Measurements from ENCODE around the gene HCFC2. TPM values are rescaled to one million over a fixed set of nuclear protein-coding genes. Genes with fewer than 3 reads are reported as not detected.
A peak's percentile ranks its signal among the peaks of the same experiment; 100 is the strongest.
"Not testable (repeated sequence)": the region's sequence is repeated elsewhere in the genome, so short reads cannot be mapped to it uniquely, and the experiment has no call there.

Gene HCFC2
- total RNA-seq, 1 experiment from 2014 or later = 17.3 TPM

DNA sequence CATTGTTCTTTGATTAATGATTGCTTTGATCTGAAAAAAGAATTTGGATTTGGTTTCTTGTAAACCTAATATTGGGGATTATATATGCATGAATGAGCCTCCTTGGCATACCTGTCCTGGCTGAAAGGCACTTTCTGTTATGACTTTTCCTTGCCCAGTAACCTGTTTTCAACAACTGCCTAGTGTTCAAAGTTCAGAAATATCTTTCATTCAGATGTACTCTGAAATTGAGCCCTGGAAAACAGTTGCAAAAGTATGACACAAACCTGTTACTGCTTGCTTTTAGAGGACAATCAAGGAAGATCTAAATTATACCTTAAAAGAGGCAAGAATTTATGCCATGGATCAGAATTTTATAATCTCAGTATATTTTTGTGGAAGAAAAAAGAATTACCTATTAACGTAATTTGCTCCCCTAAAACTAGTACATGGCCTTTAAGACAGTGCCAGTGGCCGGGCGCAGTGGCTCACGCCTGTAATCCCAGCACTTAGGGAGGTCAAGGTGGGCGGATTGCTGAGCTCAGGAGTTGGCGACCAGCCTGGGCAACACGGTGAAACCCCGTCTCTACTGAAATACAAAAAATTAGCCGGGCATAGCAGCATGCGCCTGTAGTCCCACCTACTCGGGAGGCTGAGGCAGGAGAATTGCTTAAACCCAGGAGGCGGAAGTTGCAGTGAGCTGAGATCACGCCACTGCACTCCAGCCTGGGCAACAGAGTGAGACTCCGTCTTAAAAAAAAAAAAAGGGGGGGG lies 50.7 kb downstream of the HCFC2 start:
- DNase-seq (ENCODE audit: low read depth) = not testable (repeated sequence)

DNA sequence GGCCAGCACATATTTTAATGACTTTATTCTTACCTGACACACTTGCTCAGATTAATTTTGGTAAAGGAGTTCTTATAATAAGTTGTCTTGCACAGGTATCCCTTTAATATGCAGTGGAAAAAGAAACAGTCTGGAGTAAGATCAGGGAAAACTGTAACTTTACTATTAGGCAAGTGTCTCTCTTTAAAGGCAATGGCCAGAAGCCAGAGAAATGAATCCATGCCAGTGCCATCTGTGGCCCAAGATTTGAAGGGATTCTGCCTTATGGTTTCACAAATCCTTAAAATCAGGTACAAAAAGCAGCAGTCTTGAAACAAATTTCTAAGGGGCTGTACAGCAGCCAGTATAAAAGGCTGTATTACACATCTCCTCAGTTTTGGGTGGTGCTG lies 51.2 kb downstream of the HCFC2 start:
- DNase-seq (ENCODE audit: low read depth) = no peak

DNA sequence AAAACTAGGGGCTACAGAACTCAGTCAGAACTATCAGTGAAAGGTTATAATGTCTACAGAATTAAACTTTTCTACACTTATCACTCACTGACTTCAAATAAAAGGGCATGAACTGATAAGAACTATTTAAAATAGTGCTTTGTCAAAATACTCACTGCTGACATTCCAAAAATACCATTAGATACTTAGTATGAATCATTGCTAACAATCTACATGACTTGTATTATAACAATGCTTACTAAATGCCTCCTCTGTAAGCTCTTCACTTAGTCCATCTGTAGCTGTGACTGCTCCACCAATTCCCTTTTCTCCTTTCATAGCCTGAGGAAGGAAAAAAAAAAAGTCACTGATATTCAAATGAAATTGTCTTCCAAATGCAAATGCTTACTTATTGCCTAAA lies 56.7 kb downstream of the HCFC2 start:
- peak; percentile 46 for DNase-seq (ENCODE audit: low read depth)

DNA sequence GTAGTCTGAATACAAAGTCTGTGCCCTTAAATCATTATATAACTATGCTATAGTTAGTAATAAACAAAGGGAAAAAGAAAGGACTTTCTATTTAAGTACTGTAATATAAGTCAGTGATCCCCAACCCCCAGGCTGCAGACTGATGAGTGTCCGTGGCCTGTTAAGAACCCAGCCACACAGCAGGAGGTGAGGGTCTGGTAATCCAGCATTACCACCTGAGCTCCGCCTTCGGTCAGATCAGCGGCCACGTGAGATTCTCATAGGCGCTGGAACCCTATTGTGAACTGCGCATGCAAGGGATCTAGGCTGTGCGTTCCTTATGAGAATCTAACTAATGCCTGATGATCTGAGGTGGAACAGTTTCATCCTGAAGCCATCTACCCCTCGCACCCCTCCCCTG lies 58.0 kb downstream of the HCFC2 start:
- DNase-seq (ENCODE audit: low read depth) = no peak

DNA sequence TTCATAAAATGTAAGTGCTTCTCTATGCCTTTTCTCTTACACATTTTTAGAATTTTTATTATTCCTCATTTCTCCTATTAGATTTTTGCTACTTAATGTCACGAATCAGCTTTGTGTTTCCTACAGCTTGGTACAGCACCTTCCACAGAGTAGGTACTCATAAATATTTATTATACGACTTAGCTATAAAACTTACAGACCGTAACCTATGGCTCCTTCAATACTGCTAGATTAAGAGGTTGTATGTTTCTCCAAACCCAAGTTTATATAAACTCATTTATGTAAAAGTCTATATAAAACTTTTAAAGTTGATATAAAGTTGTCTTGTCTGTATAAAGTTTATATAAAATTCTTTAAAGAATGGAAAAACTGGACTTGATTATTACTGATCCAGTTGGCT lies 62.2 kb downstream of the HCFC2 start:
- no peak for DNase-seq (ENCODE audit: low read depth)

DNA sequence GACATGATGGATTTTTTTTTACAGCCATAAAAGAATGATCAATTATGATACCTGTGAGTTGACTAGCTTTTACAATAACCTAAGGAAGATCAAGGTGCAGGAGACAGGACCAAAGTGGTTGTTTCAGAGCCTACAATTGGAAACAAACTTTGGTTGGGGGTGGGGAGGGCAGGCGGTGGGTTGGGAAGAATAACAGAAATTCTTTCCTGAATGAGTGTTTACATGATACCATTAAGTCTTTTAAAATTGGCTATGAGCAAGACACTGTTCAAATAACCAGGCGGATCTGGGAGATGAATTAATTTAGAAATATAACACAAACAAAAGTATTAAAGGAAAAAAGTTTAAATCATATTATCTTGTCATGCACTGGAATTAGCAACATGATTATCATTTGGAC lies 66.4 kb downstream of the HCFC2 start:
- DNase-seq (ENCODE audit: low read depth) = no peak

DNA sequence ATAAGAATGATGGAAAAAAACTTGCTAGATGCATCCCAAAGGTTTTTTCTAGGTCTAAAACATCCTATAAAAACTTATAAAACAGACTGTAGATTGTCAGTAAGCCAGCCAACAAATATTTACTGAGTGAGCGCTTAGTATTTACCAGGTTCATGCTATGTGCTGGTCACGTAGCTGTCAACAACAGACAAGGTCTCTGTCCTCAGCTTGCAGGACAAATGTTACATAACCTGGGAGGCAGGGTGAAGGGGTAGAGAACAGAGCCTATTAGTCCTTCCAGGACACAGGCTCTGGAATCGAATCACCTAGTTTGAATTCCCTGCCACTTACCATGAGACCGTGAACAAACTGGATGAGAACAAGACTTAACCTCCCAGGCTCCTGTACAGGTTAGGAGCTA lies 67.3 kb downstream of the HCFC2 start:
- no peak for DNase-seq (ENCODE audit: low read depth)

DNA sequence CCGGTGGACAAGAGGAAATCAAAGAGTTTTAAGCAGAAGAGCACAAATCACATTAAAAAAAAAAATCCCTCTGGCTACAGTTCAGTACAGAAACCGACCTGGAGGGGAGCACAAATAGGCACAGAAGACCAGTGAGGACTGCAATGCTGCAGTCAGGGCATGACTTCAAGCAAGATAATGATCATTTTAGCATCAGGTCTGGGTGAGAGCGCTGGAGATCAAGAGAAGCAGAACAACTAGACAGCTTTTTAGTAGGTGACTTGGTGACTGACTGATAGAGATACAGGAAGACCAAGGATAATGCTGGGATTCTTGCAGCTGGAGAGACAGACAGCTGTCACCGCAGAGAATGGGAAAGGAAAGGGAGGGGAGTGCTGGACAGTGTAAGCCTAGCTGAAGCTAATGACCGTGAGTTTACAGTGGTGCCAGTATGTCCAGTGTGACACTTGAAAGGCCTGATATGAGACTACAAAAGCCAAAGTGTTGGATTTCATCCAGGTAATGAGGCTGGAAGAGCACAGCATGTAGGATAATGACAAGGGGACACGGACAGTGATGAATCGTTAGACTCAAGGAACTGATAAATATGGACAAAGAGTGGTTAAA lies 68.1 kb downstream of the HCFC2 start:
- DNase-seq (ENCODE audit: low read depth) = no peak

DNA sequence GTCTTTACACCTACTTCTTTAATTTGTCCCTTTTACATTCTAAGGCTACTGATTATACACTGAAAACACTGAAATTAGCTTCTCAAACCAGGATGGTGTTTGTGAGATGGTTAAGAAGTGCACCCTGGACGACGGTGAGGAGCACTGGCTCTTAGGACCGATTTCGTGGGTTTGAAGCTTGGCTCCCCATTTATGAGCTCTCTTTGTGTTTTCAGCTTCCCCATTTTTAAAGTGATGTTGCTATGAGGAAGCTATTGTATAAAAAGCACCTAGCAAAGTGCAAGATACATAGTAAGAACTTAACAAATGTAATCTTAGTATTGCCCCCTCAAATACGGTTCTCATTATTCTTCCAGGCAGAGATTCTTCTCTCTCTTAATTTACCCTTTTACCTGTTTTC lies 69.0 kb downstream of the HCFC2 start:
- DNase-seq (ENCODE audit: low read depth) = no peak

DNA sequence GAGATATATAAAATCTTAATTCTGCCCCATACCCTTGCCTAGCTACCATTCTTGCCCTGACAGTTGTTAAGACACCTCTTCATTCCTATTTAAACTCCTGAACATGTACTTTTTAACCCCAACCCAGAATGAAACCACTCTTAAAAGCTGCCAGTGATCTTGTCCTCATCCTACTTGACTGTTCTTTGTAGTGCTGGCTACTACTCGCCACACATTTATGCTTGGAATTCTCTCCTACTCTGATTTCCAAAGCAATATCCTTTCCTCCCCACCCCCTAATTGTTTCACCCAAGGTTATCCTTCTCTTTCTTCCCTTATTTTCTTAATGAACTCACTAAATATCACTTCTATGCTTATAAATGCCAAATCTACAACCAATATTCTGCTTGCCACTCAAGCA lies 69.5 kb downstream of the HCFC2 start:
- no peak for DNase-seq (ENCODE audit: low read depth)

DNA sequence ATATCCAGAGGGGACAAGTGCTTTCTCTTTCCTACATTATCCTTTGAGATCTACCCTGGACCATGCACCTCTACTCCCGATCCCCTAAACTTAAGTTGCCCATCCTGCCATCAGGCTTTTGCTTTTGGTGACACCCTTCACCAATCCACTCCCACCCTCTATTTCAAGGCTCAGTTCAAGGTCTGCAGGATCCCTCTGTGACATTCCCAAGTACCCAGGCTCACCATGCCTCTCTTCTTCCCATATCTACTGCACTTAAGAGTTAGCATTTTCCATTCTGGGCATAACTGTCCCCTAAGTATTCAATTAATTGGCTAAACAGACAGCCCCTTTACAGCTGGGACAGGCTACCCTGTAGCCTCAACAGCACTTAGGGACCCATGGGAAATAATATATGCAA lies 70.6 kb downstream of the HCFC2 start:
- no peak for DNase-seq (ENCODE audit: low read depth)

DNA sequence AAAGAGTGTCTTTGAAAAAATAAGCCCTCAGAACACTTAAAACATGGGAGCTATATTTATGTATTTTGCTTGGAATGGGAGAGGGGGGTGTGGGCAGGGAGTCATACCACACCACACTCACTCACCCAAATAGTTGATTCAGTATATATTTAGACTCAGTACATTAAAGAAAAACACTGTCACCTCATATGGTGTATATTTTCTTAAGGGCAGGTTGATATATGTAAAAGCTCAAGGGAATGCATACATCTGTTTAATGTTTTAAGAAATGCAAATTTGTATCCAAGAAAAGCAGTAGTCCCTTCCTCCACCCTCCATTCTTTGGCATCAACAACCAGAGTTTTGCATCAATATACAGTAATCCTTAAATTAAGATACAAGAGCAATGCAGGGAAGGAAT lies 72.2 kb downstream of the HCFC2 start:
- DNase-seq (ENCODE audit: low read depth) = no peak

DNA sequence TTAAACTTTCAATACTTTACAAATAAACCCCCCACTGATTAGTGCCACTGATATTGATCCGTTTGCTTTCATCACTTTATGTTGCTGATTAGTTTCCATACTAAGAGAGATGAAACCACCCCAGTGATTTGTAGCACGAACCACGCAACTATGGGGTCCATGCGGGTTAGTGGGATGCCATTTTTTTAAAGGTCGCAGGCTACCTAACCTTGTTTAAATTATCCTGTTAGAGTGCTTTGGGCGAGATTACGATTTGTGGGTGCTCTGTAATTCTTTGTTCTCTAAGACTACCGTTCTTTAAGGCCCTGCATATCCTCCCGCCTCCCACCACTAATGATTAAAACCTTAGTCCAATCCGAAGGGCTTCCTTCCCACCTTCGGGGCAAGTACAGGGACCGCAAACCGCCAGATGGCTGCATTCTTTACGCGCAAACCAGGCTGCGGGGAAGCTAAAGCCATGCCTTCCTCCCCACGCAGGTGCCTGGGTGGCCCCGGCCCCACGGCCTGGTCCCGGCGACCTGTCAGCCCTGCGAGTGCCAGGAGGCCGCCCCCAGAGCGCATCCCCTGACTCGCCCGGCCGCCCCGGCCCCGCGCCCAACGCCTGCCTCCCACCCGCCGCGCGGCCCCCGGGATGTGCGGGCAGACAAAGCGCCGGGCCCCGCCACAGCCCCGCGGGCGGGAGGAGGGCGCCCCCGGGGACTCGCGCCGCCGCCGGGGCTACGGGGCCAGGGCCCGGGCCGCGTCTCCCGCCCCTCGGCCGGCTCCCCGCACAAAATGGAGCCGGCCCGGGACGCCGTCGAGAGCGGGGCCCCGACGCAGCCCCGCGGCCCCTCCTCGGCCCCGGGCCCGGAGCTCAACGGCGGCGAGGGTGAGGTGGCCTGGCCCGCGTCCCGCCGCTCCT lies 72.9 kb downstream of the HCFC2 start:
- DNase-seq (ENCODE audit: low read depth) = peak; percentile 86

DNA sequence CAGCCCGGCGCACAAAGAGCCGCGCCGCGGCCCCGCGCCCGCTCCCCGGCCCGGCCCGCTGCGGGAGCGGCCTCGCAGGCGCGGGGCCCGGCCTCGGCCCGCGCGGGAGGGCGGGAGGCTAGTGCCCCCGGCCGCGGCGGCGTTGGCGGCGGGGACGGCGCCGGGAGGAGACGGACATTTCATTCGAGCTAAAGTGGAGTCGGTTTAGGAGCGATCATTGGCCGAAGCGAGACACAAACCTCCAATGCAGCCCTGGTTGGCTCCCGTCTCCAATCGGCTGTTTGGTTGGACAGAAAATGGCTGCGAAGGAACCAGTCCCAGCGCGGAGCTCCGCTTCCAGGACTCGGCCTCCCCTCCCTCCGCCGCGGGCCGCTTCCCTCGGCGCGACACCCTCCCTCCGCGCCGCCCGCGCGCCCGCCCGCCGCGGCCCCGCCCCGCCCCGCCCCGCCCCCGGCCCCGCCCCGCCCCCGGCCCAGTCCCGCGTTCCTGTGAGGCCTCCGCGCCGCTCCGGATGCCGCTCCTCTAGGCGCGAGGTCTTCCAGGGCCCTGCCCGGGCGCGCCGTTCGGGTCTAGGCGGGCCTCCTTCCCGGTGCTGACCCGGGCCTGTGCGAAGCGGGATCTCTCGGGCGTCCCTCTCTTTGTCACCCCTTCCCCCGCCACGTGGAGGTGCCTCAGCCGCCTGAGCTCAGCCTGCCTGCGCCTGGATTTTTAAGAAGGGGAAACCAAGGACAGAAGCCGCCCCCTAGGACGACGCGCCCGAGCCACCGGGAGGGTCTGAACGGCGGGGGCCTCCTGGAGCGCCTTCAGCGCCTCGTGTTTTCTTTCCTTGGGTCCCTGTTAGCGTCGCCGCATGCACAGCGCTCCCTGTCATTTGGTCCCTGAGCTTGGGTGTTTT lies 73.8 kb downstream of the HCFC2 start, which contains the start of gene NFYB:
Gene NFYB, minus strand, starts transcription at position 309 of the 895 bp plus-strand sequence. CDS start 2,757 bp downstream, outside the sequence.
- peak; percentile 97 for DNase-seq (ENCODE audit: low read depth)

DNA sequence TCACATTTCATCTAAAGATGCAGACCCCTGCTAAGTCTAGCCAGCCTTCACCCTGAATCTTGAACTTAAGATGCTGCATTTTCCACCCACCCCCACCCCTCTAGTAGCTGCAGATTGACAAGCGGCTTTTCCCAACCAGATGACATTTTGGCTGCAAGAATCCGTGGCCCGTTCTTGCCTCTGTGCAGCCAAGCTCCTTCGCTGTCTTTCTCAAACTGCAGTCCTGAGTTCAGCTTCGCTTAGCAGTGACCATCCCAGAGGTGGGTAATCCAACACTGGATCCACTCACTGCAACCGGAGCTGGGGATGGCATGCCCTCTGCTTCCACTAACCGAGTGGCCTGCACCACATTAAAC lies 74.4 kb downstream of the HCFC2 start:
- DNase-seq (ENCODE audit: low read depth) = no peak

DNA sequence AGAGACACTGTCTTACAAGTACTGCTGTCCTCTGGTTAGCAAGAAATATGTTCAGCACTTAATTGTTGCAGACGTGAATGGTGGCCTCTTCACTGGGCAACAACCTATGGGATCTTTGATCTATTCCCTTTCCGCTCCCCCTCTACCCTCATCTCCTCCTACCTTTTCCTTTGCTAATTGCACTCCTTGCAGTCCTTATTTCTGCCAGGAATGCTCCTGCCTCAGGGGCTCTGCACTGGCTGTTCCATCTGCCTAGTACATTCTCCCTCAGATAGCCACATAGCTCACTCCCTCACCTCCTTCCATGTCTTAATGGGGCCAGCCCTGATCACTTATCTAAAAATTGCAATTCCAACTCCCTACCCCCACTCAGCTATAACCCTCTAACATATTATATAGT lies 78.2 kb downstream of the HCFC2 start:
- no peak for DNase-seq (ENCODE audit: low read depth)

DNA sequence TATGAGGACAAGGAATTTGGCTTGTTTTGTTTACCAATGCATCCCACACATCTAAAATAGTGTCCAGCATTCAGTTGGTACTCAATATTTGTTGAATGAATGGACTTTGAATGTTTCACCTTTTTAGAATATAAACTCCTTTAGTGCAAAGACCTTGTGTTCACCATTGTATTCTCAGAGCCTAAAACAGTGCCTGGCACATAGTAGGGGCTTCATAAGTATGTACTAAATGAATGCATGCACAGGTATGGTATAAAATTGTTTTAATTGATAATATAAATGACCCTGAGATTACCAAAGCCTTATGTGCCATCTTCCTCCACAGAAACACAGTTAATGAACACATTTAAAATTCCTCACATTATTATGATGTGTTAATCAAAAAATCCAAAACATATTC lies 78.7 kb downstream of the HCFC2 start:
- DNase-seq (ENCODE audit: low read depth) = no peak

DNA sequence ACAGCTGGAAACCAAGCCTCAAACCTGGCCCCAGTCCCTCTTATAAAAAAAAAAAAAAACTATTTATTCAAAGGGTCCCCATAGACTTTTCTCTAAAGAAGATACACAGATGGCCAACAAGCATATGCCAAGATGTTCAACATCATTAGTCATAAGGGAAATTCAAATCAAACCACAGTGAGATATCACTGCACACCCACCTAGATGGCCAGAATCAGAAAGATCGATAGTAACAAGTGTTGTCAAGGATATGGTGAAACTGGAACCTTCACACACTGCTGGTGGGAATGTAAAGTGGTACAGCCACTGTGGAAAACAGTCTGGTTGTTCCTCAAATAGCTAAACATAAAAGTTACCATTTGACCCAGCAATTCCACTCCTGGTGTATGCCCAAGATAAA lies 79.6 kb downstream of the HCFC2 start:
- no peak for DNase-seq (ENCODE audit: low read depth)

DNA sequence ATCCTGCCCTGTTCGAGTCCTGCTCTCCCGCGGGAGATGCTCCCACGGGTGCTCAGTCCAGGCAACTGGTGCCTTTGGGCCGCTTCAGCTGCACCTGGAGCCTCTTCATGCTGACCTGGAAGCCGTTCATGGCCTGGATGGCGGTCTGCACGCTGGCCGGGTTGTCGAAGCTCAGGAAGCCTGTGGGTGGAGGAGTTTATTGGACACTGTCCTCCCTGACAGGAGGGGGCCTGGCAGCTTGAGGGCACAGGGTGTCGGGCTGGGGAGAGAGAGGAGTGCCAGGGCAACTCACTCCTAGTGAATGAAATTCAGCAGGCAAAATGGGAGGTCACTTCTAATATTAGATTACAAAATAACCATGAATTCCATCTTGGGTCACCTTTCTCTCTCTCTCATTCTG lies 83.0 kb downstream of the HCFC2 start:
- DNase-seq (ENCODE audit: low read depth) = no peak

DNA sequence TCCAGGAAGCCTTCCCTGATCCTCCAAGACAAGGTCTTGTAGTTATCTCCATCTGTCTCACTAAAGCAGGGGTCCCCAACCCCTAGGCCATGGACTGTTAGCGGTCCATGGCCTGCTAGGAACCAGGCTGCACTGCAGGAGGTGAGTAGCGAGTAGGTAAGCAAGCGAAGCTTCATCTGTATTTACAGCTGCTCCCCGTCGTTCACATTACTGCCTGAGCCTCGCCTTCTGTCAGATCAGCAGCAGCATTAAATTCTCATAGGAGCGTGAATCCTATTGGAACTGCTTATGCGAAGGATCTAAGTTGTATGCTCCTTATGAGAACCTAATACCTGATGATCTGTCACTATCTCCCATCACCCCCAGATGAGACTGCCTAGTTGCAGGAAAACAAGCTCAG lies 86.1 kb downstream of the HCFC2 start:
- DNase-seq (ENCODE audit: low read depth) = no peak

DNA sequence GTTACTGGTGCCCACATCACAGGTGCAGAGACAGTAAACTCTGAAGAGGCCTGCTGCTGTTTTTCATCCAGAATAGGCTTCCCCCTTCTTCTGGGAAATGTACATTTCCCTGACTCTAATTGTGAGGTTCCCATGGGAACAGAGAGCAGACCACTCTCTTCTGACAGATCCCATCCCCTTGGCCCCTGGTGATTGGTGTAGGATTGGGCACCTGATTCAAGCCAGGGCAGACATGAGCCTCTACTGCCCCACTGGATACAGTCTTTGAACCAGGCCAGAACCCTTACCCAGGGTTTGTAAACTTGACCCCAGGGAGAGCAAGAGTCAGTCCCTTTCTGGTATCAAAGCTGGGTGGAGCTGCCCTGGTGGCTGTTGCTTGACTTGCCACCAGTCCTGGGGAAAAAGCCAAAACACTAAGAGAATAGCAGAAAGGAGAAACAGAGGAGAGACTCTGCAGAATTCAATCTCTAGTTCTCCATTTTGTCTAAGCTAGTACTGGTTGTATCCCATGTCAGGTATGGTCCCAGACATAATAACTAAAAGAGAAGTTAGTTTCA lies 88.4 kb downstream of the HCFC2 start:
- DNase-seq (ENCODE audit: low read depth) = no peak

Data from RPMI7951 (cell line).